H1 (cell line): ENCODE measurements around the gene RASAL2. TPM values are rescaled to one million over a fixed set of nuclear protein-coding genes. Genes with fewer than 3 reads are reported as not detected.
A peak's percentile ranks its signal among the peaks of the same experiment; 100 is the strongest.

Source experiments
- CTCF ChIA-PET: fragments of 300-600 bp; sonication (Branson Sonifier 250); formaldehyde crosslinking; loops from one replicate; lab custom pipeline; 2021; ENCODE audit not compliant: partially characterized antibody; lab: Charles Lee
- POLR2A ChIA-PET: fragments of 300-600 bp; sonication (Branson Sonifier 250); formaldehyde crosslinking; loops from one replicate; lab custom pipeline; 2021; ENCODE audit warnings: inconsistent platforms; ENCODE audit not compliant: partially characterized antibody; lab: Charles Lee
- DNase-seq, 2 experiments: peaks; one replicate each; pipeline versions ENCODE4 v3.0.0 to v3.0.0-alpha.2; 2010 to 2022; ENCODE audit warnings: low spot score in 2 of 2, low read depth in 1 of 2, mixed read lengths in 1 of 2
- FAIRE-seq: peaks from 2 replicates; lab custom pipeline; 2011; peaks lifted over from hg19 to GRCh38; lab: Jason Lieb, UNC
- H2AFZ ChIP-seq: 2 replicates; pipeline ENCODE4 v1.8.1; 2012; ENCODE audit warnings: low read length, inconsistent platforms
- H2AK5ac ChIP-seq: 2 replicates; pipeline ENCODE4 v1.6.1; 2013; ENCODE audit warnings: low read depth, low read length
- H2BK120ac ChIP-seq: replicated peaks from 2 replicates; pipeline ENCODE3; 2013; ENCODE audit warnings: low read depth, low read length, inconsistent platforms
- H2BK12ac ChIP-seq: 2 replicates; pipeline ENCODE4 v1.6.1; 2013; ENCODE audit warnings: low read depth, low read length
- H2BK15ac ChIP-seq: 2 replicates; pipeline ENCODE4 v1.6.1; 2013; ENCODE audit warnings: low read length
- H2BK20ac ChIP-seq: 2 replicates; pipeline ENCODE4 v1.6.1; 2013; ENCODE audit warnings: low read length
- H2BK5ac ChIP-seq: 2 replicates; pipeline ENCODE4 v1.6.1; 2013; ENCODE audit warnings: low read depth, low read length
- H3K14ac ChIP-seq: 2 replicates; pipeline ENCODE4 v1.6.1; 2013; ENCODE audit warnings: inconsistent platforms; ENCODE audit not compliant: insufficient read length
- H3K18ac ChIP-seq: 2 replicates; pipeline ENCODE4 v1.6.1; 2013; ENCODE audit warnings: low read length; ENCODE audit errors: extremely low read depth
- H3K23ac ChIP-seq: 2 replicates; pipeline ENCODE4 v1.6.1; 2013; ENCODE audit warnings: inconsistent platforms; ENCODE audit not compliant: insufficient read length
- H3K23me2 ChIP-seq: 2 replicates; pipeline ENCODE4 v1.6.1; 2013; ENCODE audit warnings: low read depth, low read length
- H3K27ac ChIP-seq: 2 replicates; pipeline ENCODE4 v1.6.1; 2011; ENCODE audit warnings: low read depth, low read length, inconsistent platforms
- H3K27me3 ChIP-seq, 4 experiments: replicated peaks in 1 of 4; 1 replicate in 1 of 4; 2 replicates in 3 of 4; pipeline versions ENCODE4 v1.6.1 to v1.8.1; 2011 to 2013; ENCODE audit warnings: low read length in 3 of 4, mild to moderate bottlenecking in 3 of 4, inconsistent platforms in 2 of 4, mixed read lengths in 2 of 4, moderate library complexity in 1 of 4; ENCODE audit not compliant: control insufficient read depth in 3 of 4, insufficient read depth in 3 of 4; ENCODE audit errors: extremely low read depth in 1 of 4
- H3K36me3 ChIP-seq, 4 experiments: 2 replicates each; pipeline versions ENCODE4 v1.6.1 to v1.8.1; 2011 to 2013; ENCODE audit warnings: mild to moderate bottlenecking in 4 of 4, low read length in 3 of 4, moderate library complexity in 2 of 4, control low read depth in 1 of 4, inconsistent platforms in 1 of 4; ENCODE audit not compliant: insufficient read depth in 4 of 4, control insufficient read depth in 2 of 4
- H3K4ac ChIP-seq: replicated peaks from 2 replicates; pipeline ENCODE3; 2013; ENCODE audit warnings: low read length, low read depth, mixed read lengths, inconsistent platforms; ENCODE audit not compliant: insufficient read length
- H3K4me1 ChIP-seq, 4 experiments: replicated peaks in 1 of 4; 1 replicate in 1 of 4; 2 replicates in 3 of 4; pipeline versions ENCODE4 v1.6.1 to v1.8.1; 2011 to 2013; ENCODE audit warnings: low read length in 3 of 4, inconsistent platforms in 2 of 4, mixed read lengths in 1 of 4; ENCODE audit not compliant: insufficient read depth in 4 of 4, control insufficient read depth in 3 of 4
- H3K4me2 ChIP-seq, 2 experiments: 2 replicates each; pipeline versions ENCODE4 v1.6.1 to v1.8.1; 2011 to 2013; ENCODE audit warnings: low read depth in 2 of 2, low read length in 2 of 2, control low read depth in 1 of 2, inconsistent platforms in 1 of 2, mild to moderate bottlenecking in 1 of 2; ENCODE audit not compliant: insufficient read depth in 1 of 2
- H3K4me3 ChIP-seq, 4 experiments: fragments of 200-600, 300-600 bp in 1 of 4; sonication (generic), shearing (Covaris generic), sonication (Bioruptor Twin) in 1 of 4; 2 replicates each; pipeline versions ENCODE4 v1.5.1 to v1.8.1; 2011 to 2016; ENCODE audit warnings: low read length in 4 of 4, low read depth in 3 of 4, control low read depth in 2 of 4, inconsistent platforms in 2 of 4, mild to moderate bottlenecking in 2 of 4, mixed read lengths in 1 of 4, moderate library complexity in 1 of 4; ENCODE audit not compliant: insufficient read depth in 2 of 4; ENCODE audit errors: extremely low read depth in 1 of 4
- H3K56ac ChIP-seq: replicated peaks from 2 replicates; pipeline ENCODE3; 2013; ENCODE audit warnings: low read depth, mild to moderate bottlenecking, mixed read lengths, low read length, inconsistent platforms; ENCODE audit not compliant: insufficient read length
- H3K79me1 ChIP-seq: 2 replicates; pipeline ENCODE4 v1.6.1; 2013; ENCODE audit warnings: low read depth, low read length, control low read depth
- H3K79me2 ChIP-seq, 2 experiments: 2 replicates each; pipeline versions ENCODE4 v1.6.1 to v1.8.1; 2012 to 2013; ENCODE audit warnings: low read length in 2 of 2, mild to moderate bottlenecking in 2 of 2, inconsistent platforms in 1 of 2; ENCODE audit not compliant: insufficient read depth in 2 of 2, control insufficient read depth in 1 of 2
- H3K9ac ChIP-seq, 4 experiments: replicated peaks in 1 of 4; 1 replicate in 1 of 4; 2 replicates in 3 of 4; pipeline versions ENCODE4 v1.6.1 to v1.8.1; 2011 to 2013; ENCODE audit warnings: low read depth in 3 of 4, low read length in 3 of 4, control low read depth in 2 of 4, mild to moderate bottlenecking in 2 of 4, moderate library complexity in 2 of 4, inconsistent platforms in 1 of 4; ENCODE audit errors: extremely low read depth in 1 of 4
- H3K9me3 ChIP-seq, 2 experiments: 2 replicates each; pipeline versions ENCODE4 v1.6.1 to v1.8.1; 2012 to 2013; ENCODE audit warnings: mild to moderate bottlenecking in 2 of 2, moderate library complexity in 2 of 2, control low read depth in 1 of 2, inconsistent platforms in 1 of 2, low read depth in 1 of 2, low read length in 1 of 2, mixed read lengths in 1 of 2; ENCODE audit not compliant: insufficient read depth in 2 of 2
- H4K20me1 ChIP-seq, 2 experiments: replicated peaks in 1 of 2; 2 replicates each; pipeline versions ENCODE3 to v1.8.1; 2011 to 2013; ENCODE audit warnings: inconsistent platforms in 2 of 2, low read length in 2 of 2, mild to moderate bottlenecking in 1 of 2; ENCODE audit not compliant: insufficient read depth in 2 of 2, control insufficient read depth in 1 of 2
- H4K5ac ChIP-seq: 2 replicates; pipeline ENCODE4 v1.6.1; 2013; ENCODE audit warnings: low read length, low read depth, mixed read lengths, inconsistent platforms; ENCODE audit not compliant: insufficient read length
- H4K8ac ChIP-seq: 2 replicates; pipeline ENCODE4 v1.8.0; 2013; ENCODE audit warnings: mild to moderate bottlenecking, moderate library complexity, low read length, inconsistent platforms; ENCODE audit not compliant: insufficient read depth; ENCODE audit errors: extremely low read depth
- H4K91ac ChIP-seq: replicated peaks from 2 replicates; pipeline ENCODE3; 2013; ENCODE audit warnings: low read length, mixed read lengths, inconsistent platforms; ENCODE audit not compliant: insufficient read length
- CBX5 ChIP-seq: fragments of 300-800, 300-1000 bp; sonication (generic); IDR thresholded peaks from 2 replicates; pipeline ENCODE4 v1.7.1; 2016; ENCODE audit warnings: antibody characterized with exemption, low read length, low read depth
- CEBPB ChIP-seq: IDR thresholded peaks from 2 replicates; pipeline ENCODE4 v1.6.1; 2012; ENCODE audit warnings: low read depth, low read length
- JUND ChIP-seq: IDR thresholded peaks from 2 replicates; pipeline ENCODE4 v1.6.1; 2011; ENCODE audit warnings: mild to moderate bottlenecking, improper control_type of control experiment, low read length
- NANOG ChIP-seq: IDR thresholded peaks from 2 replicates; pipeline ENCODE4 v1.6.1; 2011; ENCODE audit warnings: low read length, low read depth, mild to moderate bottlenecking, inconsistent platforms; ENCODE audit not compliant: insufficient read depth, poor library complexity, severe bottlenecking
- POLR2A ChIP-seq, 2 experiments: IDR thresholded peaks; 1 replicate in 1 of 2; 2 replicates in 1 of 2; pipeline ENCODE4 v1.6.1; 2011; ENCODE audit warnings: low read depth in 2 of 2, low read length in 2 of 2, mild to moderate bottlenecking in 2 of 2; ENCODE audit errors: control extremely low read depth in 1 of 2
- RAD21 ChIP-seq, 2 experiments: IDR thresholded peaks in 1 of 2; conservative IDR thresholded peaks in 1 of 2; 2 replicates each; pipeline ENCODE4 v1.6.1; 2011; ENCODE audit warnings: low read depth in 2 of 2, low read length in 2 of 2, improper control_type of control experiment in 1 of 2, inconsistent platforms in 1 of 2, mild to moderate bottlenecking in 1 of 2, moderate library complexity in 1 of 2
- SIX5 ChIP-seq: IDR thresholded peaks from 2 replicates; pipeline ENCODE4 v1.6.1; 2011; ENCODE audit warnings: mild to moderate bottlenecking, low read depth, low read length
- TAF1 ChIP-seq: IDR thresholded peaks from 2 replicates; pipeline ENCODE4 v1.6.1; 2011; ENCODE audit warnings: mild to moderate bottlenecking, low read depth, low read length
- WGBS, 2 experiments: shearing (Covaris generic) in 1 of 2; methylation state at CpG; one replicate each; pipeline versions ENCODE4 v1.1.6 to v1.1.7; 2013 to 2015; ENCODE audit warnings: low lambda C conversion rate in 2 of 2, mixed read lengths in 2 of 2, inconsistent platforms in 1 of 2, low coverage in 1 of 2, missing lambda C conversion rate in 1 of 2; ENCODE audit not compliant: insufficient replicate concordance in 2 of 2, insufficient coverage in 1 of 2, insufficient read length in 1 of 2; ENCODE audit errors: extremely low coverage in 1 of 2, missing lambda C conversion rate in 1 of 2; 5-methylcytosine and 5-hydroxymethylcytosine counted together
- polyA plus RNA-seq, 7 experiments: library from polyadenylated mRNA; depleted of rRNA in 3 of 7; stranded (reverse) in 5 of 7; unstranded in 2 of 7; fragments of >200 nt in 5 of 7; fragments of 200-250 nt in 2 of 7; gene quantifications; 1 replicate in 5 of 7; 2 replicates in 1 of 7; 4 replicates in 1 of 7; pipeline versions ENCODE4 v1.2.1 to v1.2.3, GENCODE V29; 2011 to 2013; ENCODE audit warnings: missing spikeins in 2 of 7, mixed read lengths in 2 of 7
- total RNA-seq: library from RNA; stranded (reverse); fragmentation: NEBNext Ultra II Directional; extraction: Animal tissue kit (Norgen Biotek cat#: 25700); gene quantifications from 2 replicates; pipeline ENCODE4 v1.2.1, GENCODE V29; 2021

RASAL2 gene
- total and polyA plus RNA-seq, 2 of the 8 experiments (the other 6 are each of a cell fraction or from before 2014, with no cell fraction given) = 15.9 to 32.5 TPM

DNA sequence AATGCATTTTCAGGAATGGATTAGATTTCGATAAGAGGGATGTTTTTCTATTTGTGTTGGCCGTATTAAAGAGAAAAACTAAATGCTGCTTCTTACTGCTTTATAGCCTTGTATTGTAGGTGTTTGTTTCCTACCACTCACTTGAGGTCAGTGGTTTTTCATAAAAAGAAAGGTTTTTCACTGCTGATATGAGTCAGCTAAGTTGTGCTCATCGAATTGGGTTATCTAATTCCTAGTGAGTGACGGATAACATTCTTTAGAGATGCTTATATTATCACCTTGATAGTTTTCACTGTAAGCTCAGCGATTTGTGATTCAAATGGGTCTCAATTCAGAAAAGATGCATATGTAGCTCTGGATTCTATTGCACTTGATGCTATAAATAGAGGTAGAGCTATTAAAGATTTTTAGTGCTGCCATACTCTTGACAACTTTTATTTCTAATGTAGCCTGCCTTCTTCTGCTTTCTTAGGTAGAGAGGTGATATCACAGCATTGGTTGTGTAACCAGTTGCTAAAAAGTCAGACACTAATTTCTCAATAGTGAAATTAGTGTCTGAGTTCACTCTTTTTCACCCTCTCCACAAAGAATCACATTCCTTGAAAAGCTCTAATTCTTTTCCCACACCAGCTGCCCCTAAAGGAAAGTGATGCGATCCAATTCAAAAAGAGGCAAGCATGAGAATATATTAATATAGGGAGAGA, 180.0 kb downstream of the RASAL2 start:
- H2AK5ac ChIP-seq = no peak overlapping the region
- H3K79me2 ChIP-seq = peaks cover 0 to 74% of the 10 kb centered on the region in 2 experiments; a peak in 2 of 4 replicates
- H3K27me3 ChIP-seq = no peaks in the 10 kb centered on the region
- peaks cover 4 to 22% (median 15%) of the 10 kb centered on the region in 4 experiments; a peak in 6 of 7 replicates for H3K4me1 ChIP-seq
- H4K8ac ChIP-seq = no peak overlapping the region
- H2BK120ac ChIP-seq = no peak overlapping the region
- FAIRE-seq (no peak), DNase-seq (no peak)
- no peak overlapping the region for H2BK15ac ChIP-seq
- H2AFZ ChIP-seq = no peak overlapping the region
- H3K23me2 ChIP-seq = no peaks in the 10 kb centered on the region
- H3K23ac ChIP-seq = no peak overlapping the region
- H2BK5ac ChIP-seq = no peak overlapping the region
- H4K20me1 ChIP-seq = no peaks in the 10 kb centered on the region
- H3K4ac ChIP-seq = no peak overlapping the region
- H2BK20ac ChIP-seq = no peak overlapping the region
- ChIA-PET CTCF (interaction anchor here (1.2 kb wide), 2 partner anchors 8 to 242 kb away, joined by 3 to 4 read pairs; no protein-coding TSS in a partner anchor), POLR2A (no interaction called here)
- H3K36me3 ChIP-seq = no peaks in the 10 kb centered on the region
- 0 out of 4 replicates have a peak overlapping the region, but pooled peaks of 1 of the 2 experiments have one; percentile 4 for H3K4me2 ChIP-seq
- H3K79me1 ChIP-seq = peaks cover 2% of the 10 kb centered on the region; the same call in 1 of the 2 replicates
- no peak overlapping the region for H2BK12ac ChIP-seq
- H3K56ac ChIP-seq = no peak overlapping the region
- no peaks in the 10 kb centered on the region for H3K9me3 ChIP-seq
- no peak overlapping the region for H3K9ac ChIP-seq
- no peak overlapping the region for H4K91ac ChIP-seq
- WGBS, 2 experiments = 75% methylated on average over 6 of the region's 6 CpGs; no CpG with 5 or more reads in 1 of the 2 experiments
- H3K27ac ChIP-seq = no peak overlapping the region
- H3K4me3 ChIP-seq = no peak overlapping the region
- TF ChIP-seq JUND (no peak), CBX5 (no peak), CEBPB (no peak), RAD21 (IDR thresholded peaks at IDR 0.05 in 1 of 2, conservative IDR thresholded peaks at IDR 0.05 in 1 of 2; ENCODE audit: low read depth in 2 of 2, low read length in 2 of 2) (no peak), NANOG (no peak), POLR2A (IDR thresholded peaks at IDR 0.05; ENCODE audit: control extremely low read depth in 1 of 2, low read depth in 2 of 2, low read length in 2 of 2) (no peak), TAF1 (no peak), SIX5 (no peak)
- no peak overlapping the region; the same call in 1 of the 2 replicates for H3K18ac ChIP-seq
- no peak overlapping the region for H3K14ac ChIP-seq
- no peak overlapping the region for H4K5ac ChIP-seq
